Measurements from ENCODE around the gene ASXL1.
"Not testable (repeated sequence)": the region's sequence is repeated elsewhere in the genome, so short reads cannot be mapped to it uniquely, and the experiment has no call there.

The ASXL1 gene

GRCh38 chr20:32458061-32458836 is 100.1 kb downstream of the ASXL1 start:
- no peaks in the 10 kb centered on the region for H3K9me3 Mint-ChIP-seq
- H3K4me1 Mint-ChIP-seq = no peaks in the 10 kb centered on the region
- H3K36me3 Mint-ChIP-seq = peaks cover 5% of the 10 kb centered on the region
- no peak overlapping the region for H3K27ac Mint-ChIP-seq
- CTCF ChIA-PET = interaction anchor here (1.2 to 1.7 kb wide), 2 partner anchors 16 to 20 kb away, joined by 3 to 5 read pairs; no protein-coding TSS in a partner anchor
- no peak for DNase-seq
- H3K27me3 Mint-ChIP-seq = no peaks in the 10 kb centered on the region
- H3K4me3 Mint-ChIP-seq = no peak overlapping the region

- H3K27me3 Mint-ChIP-seq = no peaks in the 10 kb centered on the region
- H3K27ac Mint-ChIP-seq = no peak overlapping the region
- peaks cover 3% of the 10 kb centered on the region for H3K36me3 Mint-ChIP-seq
- DNase-seq = no peak
- CTCF ChIA-PET = interaction anchor here (1.7 kb wide), 1 partner anchor 19 kb away, joined by 5 read pairs; no protein-coding TSS in a partner anchor
- H3K9me3 Mint-ChIP-seq = no peaks in the 10 kb centered on the region
- no peaks in the 10 kb centered on the region for H3K4me1 Mint-ChIP-seq
- no peak overlapping the region for H3K4me3 Mint-ChIP-seq
These were observed 100.7 kb downstream of the ASXL1 start for GRCh38 chr20:32458837-32459220.

GRCh38 chr20:32460231-32460630 is 102.1 kb downstream of the ASXL1 start:
- no peaks in the 10 kb centered on the region for H3K9me3 Mint-ChIP-seq
- DNase-seq = no peak
- H3K27me3 Mint-ChIP-seq = no peaks in the 10 kb centered on the region
- H3K4me3 Mint-ChIP-seq = no peak overlapping the region
- CTCF ChIA-PET = no interaction called here
- H3K27ac Mint-ChIP-seq = no peak overlapping the region
- peaks cover 3% of the 10 kb centered on the region for H3K36me3 Mint-ChIP-seq
- H3K4me1 Mint-ChIP-seq = no peaks in the 10 kb centered on the region

- no peak for DNase-seq
- H3K4me1 Mint-ChIP-seq = no peaks in the 10 kb centered on the region
- H3K27me3 Mint-ChIP-seq = no peaks in the 10 kb centered on the region
- no peak overlapping the region for H3K27ac Mint-ChIP-seq
- CTCF ChIA-PET = no interaction called here
- no peaks in the 10 kb centered on the region for H3K9me3 Mint-ChIP-seq
- H3K4me3 Mint-ChIP-seq = no peak overlapping the region
- H3K36me3 Mint-ChIP-seq = peaks cover 3% of the 10 kb centered on the region
These were observed 102.7 kb downstream of the ASXL1 start for GRCh38 chr20:32460683-32461320.

GRCh38 chr20:32461836-32462600 is 103.9 kb downstream of the ASXL1 start:
- no peak overlapping the region for H3K27ac Mint-ChIP-seq

GRCh38 chr20:32462900-32463641 is 104.9 kb downstream of the ASXL1 start:
- CTCF ChIA-PET = no interaction called here
- no peak overlapping the region for H3K27ac Mint-ChIP-seq
- no peak for DNase-seq
- H3K36me3 Mint-ChIP-seq = peaks cover 3% of the 10 kb centered on the region
- no peaks in the 10 kb centered on the region for H3K27me3 Mint-ChIP-seq
- no peak overlapping the region for H3K4me3 Mint-ChIP-seq
- H3K4me1 Mint-ChIP-seq = no peaks in the 10 kb centered on the region
- no peaks in the 10 kb centered on the region for H3K9me3 Mint-ChIP-seq

More at GRCh38 chr20:32461836-32462600, 103.9 kb downstream of the ASXL1 start:
- DNase-seq = no peak
- CTCF ChIA-PET = no interaction called here
- Mint-ChIP-seq H3K36me3 (peaks cover 3% of the 10 kb centered on the region), H3K4me1 (no peaks in the 10 kb centered on the region), H3K27me3 (no peaks in the 10 kb centered on the region), H3K9me3 (no peaks in the 10 kb centered on the region), H3K4me3 (no peak overlapping the region)

GRCh38 chr20:32463642-32464400 is 105.7 kb downstream of the ASXL1 start:
- CTCF ChIA-PET = no interaction called here
- Mint-ChIP-seq H3K27me3 (no peaks in the 10 kb centered on the region), H3K9me3 (no peaks in the 10 kb centered on the region), H3K4me1 (no peaks in the 10 kb centered on the region), H3K4me3 (no peak overlapping the region), H3K27ac (no peak overlapping the region), H3K36me3 (peaks cover 3% of the 10 kb centered on the region)
- no peak for DNase-seq

- H3K27ac Mint-ChIP-seq = no peak overlapping the region
- H3K27me3 Mint-ChIP-seq = no peaks in the 10 kb centered on the region
These were observed 106.4 kb downstream of the ASXL1 start for GRCh38 chr20:32464401-32465091.

DNA sequence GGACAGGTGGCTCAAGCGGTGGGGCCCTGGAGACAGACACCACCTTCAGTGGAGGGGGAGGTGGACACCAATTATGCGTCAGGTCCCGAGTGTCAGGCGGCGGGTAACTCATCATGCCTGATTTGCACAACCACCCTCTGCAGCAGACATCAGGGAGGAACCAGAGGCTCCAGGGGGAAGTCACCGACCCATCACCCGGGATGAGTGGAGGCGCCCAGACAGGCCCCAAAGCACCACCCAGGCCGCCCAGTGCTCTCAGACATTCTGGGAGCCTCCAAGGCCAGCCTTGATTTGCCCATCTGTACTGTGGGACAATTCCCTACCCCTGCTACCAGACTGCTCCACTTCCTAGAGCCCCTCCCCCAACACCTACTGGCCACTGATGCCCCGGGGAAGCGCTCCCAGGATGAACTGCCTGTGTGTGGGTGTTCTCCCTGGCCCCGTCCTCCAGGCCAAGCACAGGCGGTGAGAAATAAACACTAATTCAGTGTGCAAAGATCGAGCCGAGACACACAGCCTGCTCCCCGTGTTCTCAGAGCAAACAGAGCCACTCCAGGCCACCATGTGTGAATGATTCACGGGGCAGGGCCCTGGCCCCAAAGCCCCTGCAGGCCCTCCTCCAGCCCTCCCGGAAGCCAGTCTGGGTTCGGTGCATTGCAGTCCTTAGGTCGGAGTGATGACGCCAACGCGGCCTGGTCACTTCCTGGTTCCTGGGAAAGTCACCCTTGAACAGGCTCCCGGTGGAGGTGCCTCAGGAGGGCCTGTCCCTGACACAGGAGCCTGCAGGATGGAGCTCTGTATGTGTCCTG is 107.2 kb downstream of the ASXL1 start:
- CTCF ChIA-PET = no interaction called here
- no peak overlapping the region for H3K4me3 Mint-ChIP-seq
- H3K9me3 Mint-ChIP-seq = no peaks in the 10 kb centered on the region
- H3K36me3 Mint-ChIP-seq = peaks cover 3% of the 10 kb centered on the region
- no peak overlapping the region for H3K27ac Mint-ChIP-seq
- no peaks in the 10 kb centered on the region for H3K27me3 Mint-ChIP-seq
- no peak for DNase-seq
- H3K4me1 Mint-ChIP-seq = no peaks in the 10 kb centered on the region

More at GRCh38 chr20:32464401-32465091, 106.4 kb downstream of the ASXL1 start:
- DNase-seq = no peak
- H3K4me1 Mint-ChIP-seq = no peaks in the 10 kb centered on the region
- H3K36me3 Mint-ChIP-seq = peaks cover 3% of the 10 kb centered on the region
- no peak overlapping the region for H3K4me3 Mint-ChIP-seq
- no peaks in the 10 kb centered on the region for H3K9me3 Mint-ChIP-seq
- CTCF ChIA-PET = no interaction called here

DNA sequence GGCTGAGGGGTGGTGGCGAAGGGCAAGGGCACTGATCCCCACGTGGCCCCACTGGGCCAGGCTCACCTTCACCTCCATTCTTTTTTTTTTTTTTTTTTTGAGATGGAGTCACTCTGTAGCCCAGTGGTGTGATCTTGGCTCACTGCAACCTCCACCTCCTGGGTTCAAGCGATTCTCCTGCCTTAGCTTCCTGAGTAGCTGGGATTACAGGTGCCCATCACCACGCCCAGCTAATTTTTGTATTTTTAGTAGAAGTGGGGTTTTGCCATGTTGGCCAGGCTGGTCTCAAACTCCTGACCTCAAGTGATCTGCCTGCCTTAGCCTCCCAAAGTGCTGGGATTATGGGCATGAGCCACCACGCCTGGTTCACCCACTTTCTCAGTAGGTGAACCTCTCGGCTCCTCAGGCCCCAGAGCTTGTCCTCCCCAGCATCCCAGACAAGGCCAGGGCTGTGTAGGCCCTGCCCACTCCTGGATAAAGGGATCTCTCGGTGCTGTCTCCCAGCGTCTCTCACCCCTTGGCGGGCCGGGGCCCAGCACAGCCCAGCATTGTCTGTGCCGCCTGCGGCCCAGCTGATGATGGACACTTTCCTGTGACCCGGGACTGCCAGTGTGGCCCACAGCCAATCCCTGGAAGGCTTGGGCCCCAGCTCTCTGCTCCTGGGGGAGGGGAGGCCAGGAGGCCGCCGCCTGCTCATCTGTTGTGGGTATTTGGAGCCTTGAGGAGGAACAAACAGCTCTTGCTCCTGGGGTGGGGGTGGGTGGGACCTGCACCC is 108.0 kb downstream of the ASXL1 start:
- H3K4me3 Mint-ChIP-seq, H3K4me1 Mint-ChIP-seq, H3K27me3 Mint-ChIP-seq, H3K27ac Mint-ChIP-seq, DNase-seq, CTCF ChIA-PET, H3K36me3 Mint-ChIP-seq, H3K9me3 Mint-ChIP-seq: not testable (repeated sequence)

DNA sequence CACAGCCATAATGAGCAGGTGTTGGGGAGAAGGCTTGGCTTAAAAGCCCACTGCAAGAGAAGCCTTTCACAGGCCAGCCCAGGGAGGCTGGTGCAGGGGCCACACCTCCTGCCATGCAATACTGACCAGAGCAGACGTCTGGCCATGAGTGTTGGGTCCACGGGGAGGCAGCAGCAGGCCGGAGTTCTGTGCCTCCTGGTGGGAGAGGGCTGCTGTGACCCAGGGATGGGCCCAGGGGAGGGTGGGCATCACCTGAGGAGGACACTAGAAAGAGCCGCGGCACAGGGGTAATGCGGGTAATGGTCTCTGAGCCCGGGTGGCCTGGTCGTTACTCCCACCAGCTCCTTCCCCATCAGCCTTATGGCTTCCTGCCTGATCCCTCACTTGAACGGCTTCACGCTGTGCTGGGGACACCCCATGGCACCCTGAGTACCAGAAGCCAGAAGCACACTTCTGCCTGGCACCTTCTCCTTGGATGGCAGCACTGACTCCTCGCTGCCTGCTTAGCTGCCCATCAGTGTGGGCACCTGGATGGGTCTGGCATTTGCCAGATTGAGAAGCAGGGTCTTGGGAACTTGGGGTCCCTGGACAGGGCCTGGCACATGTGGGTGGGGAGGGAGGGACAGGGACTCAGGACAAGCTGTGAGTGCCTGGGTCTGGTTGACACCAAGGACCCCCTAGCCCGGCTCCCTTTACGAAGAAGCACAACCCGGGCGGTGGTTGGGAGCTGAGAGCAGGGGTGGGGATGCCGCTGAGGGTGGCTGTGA is 108.8 kb downstream of the ASXL1 start:
- Mint-ChIP-seq H3K27ac (no peak overlapping the region), H3K4me1 (no peaks in the 10 kb centered on the region), H3K27me3 (no peaks in the 10 kb centered on the region), H3K4me3 (no peak overlapping the region), H3K9me3 (no peaks in the 10 kb centered on the region), H3K36me3 (peaks cover 3% of the 10 kb centered on the region)
- no peak for DNase-seq
- CTCF ChIA-PET = no interaction called here
